ENCODE data around the gene ULK4.

DNA sequence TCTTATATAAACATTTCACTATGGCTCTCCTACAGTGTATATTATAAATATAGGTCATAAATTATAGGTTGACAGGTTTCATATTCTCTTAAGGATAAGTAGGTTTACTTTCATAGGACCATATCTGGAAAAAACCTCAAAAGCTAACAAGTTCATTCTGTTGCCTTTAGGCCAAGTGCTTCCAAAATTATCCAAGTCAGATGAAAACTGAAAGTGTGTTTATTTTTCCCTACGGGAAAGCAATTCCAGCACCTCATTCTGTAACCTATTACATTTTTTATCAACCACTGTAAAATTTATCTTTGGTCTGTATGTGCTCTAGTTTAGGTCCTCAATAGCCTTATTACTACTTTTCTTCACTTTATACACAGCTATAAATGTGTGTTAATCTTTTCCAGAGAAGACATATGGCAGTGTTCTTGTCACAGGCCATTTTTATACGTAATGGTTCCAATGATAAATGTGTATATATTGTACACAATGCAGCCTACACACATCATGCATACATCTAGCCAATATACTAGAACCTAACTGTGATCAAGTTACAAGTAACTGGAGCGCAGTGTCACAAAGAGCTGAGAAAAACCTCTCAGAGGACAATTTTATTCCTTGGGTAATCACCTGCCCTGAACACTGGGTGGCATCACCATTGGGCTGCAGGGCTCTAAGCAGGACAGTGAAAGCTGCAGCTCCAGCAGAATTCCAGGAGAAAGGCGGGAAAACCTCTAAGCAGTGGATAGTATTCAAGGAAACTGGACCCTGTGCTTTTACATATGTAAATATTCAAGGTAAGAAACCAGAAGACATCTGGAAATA lies 511.3 kb downstream of the ULK4 start:
- TF ChIP-seq ZNF140 (tag by site-specific recombination; IDR thresholded peaks at IDR 0.05) (no peak), TCF7L2 (IDR thresholded peaks at IDR 0.05; ENCODE audit: borderline replicate concordance, low read depth, low read length) (peak; percentile 46; the same call in 1 of the 2 replicates), YY2 (tag by site-specific recombination; IDR thresholded peaks at IDR 0.05) (no peak), ZBTB21 (tag by site-specific recombination; IDR thresholded peaks at IDR 0.05) (no peak), ZNF561 (tag by site-specific recombination; IDR thresholded peaks at IDR 0.05; ENCODE audit: borderline replicate concordance) (no peak)
- TF ChIP-seq, protein P1, sequence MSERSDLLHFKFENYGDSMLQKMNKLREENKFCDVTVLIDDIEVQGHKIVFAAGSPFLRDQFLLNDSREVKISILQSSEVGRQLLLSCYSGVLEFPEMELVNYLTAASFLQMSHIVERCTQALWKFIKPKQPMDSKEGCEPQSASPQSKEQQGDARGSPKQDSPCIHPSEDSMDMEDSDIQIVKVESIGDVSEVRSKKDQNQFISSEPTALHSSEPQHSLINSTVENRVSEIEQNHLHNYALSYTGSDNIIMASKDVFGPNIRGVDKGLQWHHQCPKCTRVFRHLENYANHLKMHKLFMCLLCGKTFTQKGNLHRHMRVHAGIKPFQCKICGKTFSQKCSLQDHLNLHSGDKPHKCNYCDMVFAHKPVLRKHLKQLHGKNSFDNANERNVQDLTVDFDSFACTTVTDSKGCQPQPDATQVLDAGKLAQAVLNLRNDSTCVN (tag by site-specific recombination; optimal IDR thresholded peaks at IDR 0.05), result no peak
